Gastrocnemius medialis (tissue), 4 donors: Measurements from ENCODE around the gene ACVRL1.

Experiments used
- CTCF ChIP-seq, 5 experiments: fragments of 450-650 bp in 3 of 5; fragments of 200-600 bp in 2 of 5; sonication (generic) in 2 of 5; IDR thresholded peaks in 4 of 5; conservative IDR thresholded peaks in 1 of 5; 1 replicate in 4 of 5; 2 replicates in 1 of 5; pipeline ENCODE4 v1.5.1; 2016 to 2019; ENCODE audit warnings: antibody characterized with exemption in 5 of 5, mild to moderate bottlenecking in 3 of 5, moderate library complexity in 3 of 5
- POLR2A ChIP-seq, 2 donors: fragments of 450-650 bp; IDR thresholded peaks; one replicate each; pipeline ENCODE4 v1.6.1; 2017; ENCODE audit warnings: antibody characterized with exemption in 2 of 2, mild to moderate bottlenecking in 2 of 2, moderate library complexity in 2 of 2

- peak; percentile 89 to 91 for TF ChIP-seq POLR2A (IDR thresholded peaks at IDR 0.05)
- TF ChIP-seq CTCF (IDR thresholded peaks at IDR 0.05 in 4 of 5, conservative IDR thresholded peaks at IDR 0.05 in 1 of 5): no peak
These were observed 44.0 kb downstream of the ACVRL1 start, which contains the start of gene ACVR1B for GRCh38 chr12:51951199-51951842.
